WTC11 (cell line): ENCODE data around the gene THEM5.

Experiments used
- ATF1 ChIP-seq: sonication (generic); formaldehyde crosslinking; IDR thresholded peaks from 2 replicates; pipeline ENCODE4 v1.8.1; 2023; ENCODE audit warnings: mild to moderate bottlenecking, moderate library complexity, missing genetic modification reagents
- JAZF1 ChIP-seq: fragments of 250-450 bp; sonication (Bioruptor Pico); IDR thresholded peaks from 2 replicates; pipeline ENCODE4 v1.9.0; 2021; ENCODE audit warnings: moderate library complexity, mild to moderate bottlenecking, inconsistent platforms
- PRRX2 ChIP-seq: fragments of 250-450 bp; sonication (Bioruptor Pico); IDR thresholded peaks from 2 replicates; pipeline ENCODE4 v1.8.0; 2021; ENCODE audit warnings: mild to moderate bottlenecking
- TF ChIP-seq, protein P1 (sequence below): fragments of 200-600 bp; IDR thresholded peaks from 2 replicates; pipeline ENCODE4 v1.8.0; 2022; ENCODE audit warnings: antibody characterized with exemption
- TF ChIP-seq, protein P2 (sequence below): sonication (generic); formaldehyde crosslinking; IDR thresholded peaks from 2 replicates; pipeline ENCODE4 v1.8.1; 2023; ENCODE audit warnings: mild to moderate bottlenecking, missing genetic modification reagents
- TF ChIP-seq, protein P3 (sequence below): sonication (generic); formaldehyde crosslinking; IDR thresholded peaks from 2 replicates; pipeline ENCODE4 v1.8.0; 2022; ENCODE audit warnings: mild to moderate bottlenecking, missing genetic modification reagents

- TF ChIP-seq, protein P1, sequence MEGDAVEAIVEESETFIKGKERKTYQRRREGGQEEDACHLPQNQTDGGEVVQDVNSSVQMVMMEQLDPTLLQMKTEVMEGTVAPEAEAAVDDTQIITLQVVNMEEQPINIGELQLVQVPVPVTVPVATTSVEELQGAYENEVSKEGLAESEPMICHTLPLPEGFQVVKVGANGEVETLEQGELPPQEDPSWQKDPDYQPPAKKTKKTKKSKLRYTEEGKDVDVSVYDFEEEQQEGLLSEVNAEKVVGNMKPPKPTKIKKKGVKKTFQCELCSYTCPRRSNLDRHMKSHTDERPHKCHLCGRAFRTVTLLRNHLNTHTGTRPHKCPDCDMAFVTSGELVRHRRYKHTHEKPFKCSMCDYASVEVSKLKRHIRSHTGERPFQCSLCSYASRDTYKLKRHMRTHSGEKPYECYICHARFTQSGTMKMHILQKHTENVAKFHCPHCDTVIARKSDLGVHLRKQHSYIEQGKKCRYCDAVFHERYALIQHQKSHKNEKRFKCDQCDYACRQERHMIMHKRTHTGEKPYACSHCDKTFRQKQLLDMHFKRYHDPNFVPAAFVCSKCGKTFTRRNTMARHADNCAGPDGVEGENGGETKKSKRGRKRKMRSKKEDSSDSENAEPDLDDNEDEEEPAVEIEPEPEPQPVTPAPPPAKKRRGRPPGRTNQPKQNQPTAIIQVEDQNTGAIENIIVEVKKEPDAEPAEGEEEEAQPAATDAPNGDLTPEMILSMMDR, result no peak
- TF ChIP-seq, protein P2, sequence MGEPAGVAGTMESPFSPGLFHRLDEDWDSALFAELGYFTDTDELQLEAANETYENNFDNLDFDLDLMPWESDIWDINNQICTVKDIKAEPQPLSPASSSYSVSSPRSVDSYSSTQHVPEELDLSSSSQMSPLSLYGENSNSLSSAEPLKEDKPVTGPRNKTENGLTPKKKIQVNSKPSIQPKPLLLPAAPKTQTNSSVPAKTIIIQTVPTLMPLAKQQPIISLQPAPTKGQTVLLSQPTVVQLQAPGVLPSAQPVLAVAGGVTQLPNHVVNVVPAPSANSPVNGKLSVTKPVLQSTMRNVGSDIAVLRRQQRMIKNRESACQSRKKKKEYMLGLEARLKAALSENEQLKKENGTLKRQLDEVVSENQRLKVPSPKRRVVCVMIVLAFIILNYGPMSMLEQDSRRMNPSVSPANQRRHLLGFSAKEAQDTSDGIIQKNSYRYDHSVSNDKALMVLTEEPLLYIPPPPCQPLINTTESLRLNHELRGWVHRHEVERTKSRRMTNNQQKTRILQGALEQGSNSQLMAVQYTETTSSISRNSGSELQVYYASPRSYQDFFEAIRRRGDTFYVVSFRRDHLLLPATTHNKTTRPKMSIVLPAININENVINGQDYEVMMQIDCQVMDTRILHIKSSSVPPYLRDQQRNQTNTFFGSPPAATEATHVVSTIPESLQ (CRISPR knock-in tag), result no peak
- TF ChIP-seq PRRX2 (CRISPR knock-in tag) (no peak), JAZF1 (no peak), ATF1 (CRISPR knock-in tag) (no peak)
- TF ChIP-seq, protein P3, sequence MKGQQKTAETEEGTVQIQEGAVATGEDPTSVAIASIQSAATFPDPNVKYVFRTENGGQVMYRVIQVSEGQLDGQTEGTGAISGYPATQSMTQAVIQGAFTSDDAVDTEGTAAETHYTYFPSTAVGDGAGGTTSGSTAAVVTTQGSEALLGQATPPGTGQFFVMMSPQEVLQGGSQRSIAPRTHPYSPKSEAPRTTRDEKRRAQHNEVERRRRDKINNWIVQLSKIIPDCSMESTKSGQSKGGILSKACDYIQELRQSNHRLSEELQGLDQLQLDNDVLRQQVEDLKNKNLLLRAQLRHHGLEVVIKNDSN (CRISPR knock-in tag), result no peak
Measured at GRCh38 chr1:151831605-151832004, 21.9 kb downstream of the THEM5 start, which contains the start of gene RORC.
